Right renal pelvis (tissue), 4 donors: ENCODE results near the gene RNF220. TPM values are rescaled to one million over a fixed set of nuclear protein-coding genes. Genes with fewer than 3 reads are reported as not detected.

Experiments used
- DNase-seq, 4 donors: peaks; one replicate each; pipeline ENCODE4 v3.0.0-alpha.2; 2013; ENCODE audit warnings: low read depth in 4 of 4, low spot score in 3 of 4, missing footprints in 1 of 4
- polyA plus RNA-seq, 4 donors: library from polyadenylated mRNA; unstranded; fragments of 120-200 nt; gene quantifications; one replicate each; pipeline ENCODE4 v1.2.1, GENCODE V29; 2013; ENCODE audit not compliant: insufficient read length in 4 of 4

RNF220 gene
- 100 to 1,000 TPM in 1 of 4 donors, 10 to 100 TPM in 3; 93.0 to 101 (median 95.7) TPM for polyA plus RNA-seq

GRCh38 chr1:44405031-44405797, at the start of gene RNF220:
Gene RNF220 (plus strand): TSS chr1:44405255.
- peak in 1 of 4 donors; percentile 46 for DNase-seq

- DNase-seq, result no peak
These were observed 49.3 kb upstream of the RNF220 start for GRCh38 chr1:44355582-44356305.

DNA sequence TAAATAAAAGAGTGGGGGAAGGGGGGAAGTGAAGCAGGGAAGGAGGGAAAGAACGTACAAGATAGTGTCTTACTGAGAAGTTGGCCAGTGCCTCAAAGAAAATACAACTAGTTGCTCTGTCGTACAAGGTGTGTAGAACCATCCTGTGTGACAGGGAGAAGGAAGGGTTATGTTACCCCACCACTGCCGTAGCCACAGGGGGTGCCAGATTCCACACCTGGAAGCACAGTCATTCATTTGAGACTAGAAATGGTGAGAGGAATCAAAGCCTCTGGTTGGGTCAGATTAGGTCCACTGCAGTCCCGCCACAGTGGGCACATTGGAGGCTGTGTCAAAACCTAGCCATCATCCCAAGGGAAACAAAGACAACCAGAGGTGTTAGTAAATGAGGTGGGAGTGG, 47.3 kb upstream of the RNF220 start:
- no peak for DNase-seq

DNA sequence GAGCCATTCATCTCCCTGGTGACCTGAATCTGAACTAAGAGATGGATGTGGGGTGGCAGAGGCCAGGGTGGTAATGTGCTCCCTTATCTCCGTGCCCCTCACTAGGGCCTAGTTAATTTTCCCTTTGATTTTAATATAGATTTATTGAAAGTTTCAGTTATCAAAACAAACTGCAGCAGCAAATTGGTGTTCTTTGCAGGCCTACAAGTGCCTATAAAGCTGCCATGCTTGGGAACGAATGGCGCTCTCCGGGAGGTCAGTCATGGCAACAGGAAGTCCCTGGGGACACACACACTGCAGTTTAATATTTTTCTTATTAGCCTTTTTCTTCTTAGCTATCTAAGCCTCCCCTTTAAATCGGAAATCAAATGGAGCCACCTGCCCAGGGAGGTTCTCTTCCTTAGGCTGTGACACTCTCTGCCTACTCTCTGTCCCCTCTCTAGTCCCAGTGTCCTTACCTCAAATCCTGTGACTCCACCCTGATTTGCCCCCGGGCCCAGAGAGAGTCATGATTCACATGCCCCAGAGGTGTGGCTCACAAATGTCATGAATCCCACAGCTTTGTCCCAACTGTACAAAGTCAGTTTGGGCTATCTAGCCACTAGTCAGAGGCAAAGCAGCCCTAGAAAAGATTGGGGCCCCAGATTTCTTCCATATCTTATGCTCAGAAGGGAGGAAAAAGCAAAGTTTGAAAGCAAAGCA, 45.7 kb upstream of the RNF220 start:
- no peak for DNase-seq

DNA sequence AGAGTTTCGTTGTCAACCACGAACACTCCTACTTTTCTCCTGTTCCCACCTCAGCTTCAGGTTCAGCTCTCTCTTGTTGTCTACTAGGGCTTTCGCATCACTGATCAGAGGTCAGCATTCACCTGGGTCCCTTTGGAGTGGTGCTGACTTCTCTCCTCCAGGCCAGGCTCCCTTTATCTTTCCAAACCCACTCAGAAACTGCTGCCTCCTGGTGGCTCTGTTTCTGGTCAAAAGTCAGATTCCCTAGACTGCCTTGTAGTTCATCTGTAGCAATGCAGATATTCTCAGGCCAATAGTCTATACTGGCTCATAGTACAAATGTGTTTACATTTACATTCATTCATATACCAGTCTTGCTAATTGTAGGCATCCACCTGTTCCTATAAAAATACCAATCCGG, 43.6 kb upstream of the RNF220 start:
- no peak for DNase-seq

- DNase-seq, result no peak
These were observed 38.6 kb upstream of the RNF220 start for GRCh38 chr1:44366371-44366975.

GRCh38 chr1:44367944-44368343, 37.1 kb upstream of the RNF220 start:
- no peak for DNase-seq

- no peak for DNase-seq
These were observed 36.4 kb upstream of the RNF220 start for GRCh38 chr1:44368471-44369151.

- no peak for DNase-seq
These were observed 33.8 kb upstream of the RNF220 start for GRCh38 chr1:44371206-44371605.

DNA sequence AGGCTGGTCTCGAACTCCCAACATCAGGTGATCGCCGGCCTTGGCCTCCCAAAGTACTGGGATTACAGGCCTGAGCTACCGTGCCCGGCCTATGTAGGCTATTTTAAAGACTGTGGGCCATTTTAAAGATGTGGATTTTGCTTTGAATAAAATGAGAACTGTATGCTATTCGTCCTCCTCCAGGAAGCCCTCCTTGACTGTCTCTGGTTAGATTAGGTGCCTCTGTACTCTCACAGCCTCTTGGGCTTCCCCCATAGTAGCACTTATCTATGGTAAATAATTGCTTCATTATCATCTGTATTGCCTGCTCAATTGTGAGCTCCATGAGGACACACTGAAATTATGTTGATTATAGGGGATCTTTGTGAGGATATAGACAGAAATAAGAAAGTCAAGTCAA, 29.5 kb upstream of the RNF220 start:
- DNase-seq, result no peak

GRCh38 chr1:44377925-44378784, 26.9 kb upstream of the RNF220 start:
- DNase-seq, result peak in 3 of 4 donors; percentile 18 to 28 (median 23)

- no peak for DNase-seq
These were observed 24.3 kb upstream of the RNF220 start for GRCh38 chr1:44380666-44381177.

DNA sequence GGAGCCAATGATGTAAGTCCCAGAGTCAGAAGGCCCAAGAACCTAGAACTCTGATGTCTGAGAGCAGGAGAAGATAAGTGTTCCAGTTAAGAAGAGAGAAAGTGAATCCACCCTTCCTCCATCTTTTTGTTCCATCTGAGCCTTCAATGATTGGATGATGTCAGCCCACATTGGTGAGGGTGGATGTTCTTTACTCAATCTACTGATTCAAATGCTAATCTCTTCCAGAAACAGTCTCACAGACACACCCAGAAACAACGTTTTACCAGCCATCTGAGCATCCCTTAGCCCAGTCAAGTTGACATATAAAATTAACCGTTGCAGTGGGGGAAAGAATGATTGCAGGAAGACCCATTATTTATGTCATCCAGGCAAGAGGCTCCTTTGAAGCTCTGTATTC, 16.5 kb upstream of the RNF220 start:
- no peak for DNase-seq

DNA sequence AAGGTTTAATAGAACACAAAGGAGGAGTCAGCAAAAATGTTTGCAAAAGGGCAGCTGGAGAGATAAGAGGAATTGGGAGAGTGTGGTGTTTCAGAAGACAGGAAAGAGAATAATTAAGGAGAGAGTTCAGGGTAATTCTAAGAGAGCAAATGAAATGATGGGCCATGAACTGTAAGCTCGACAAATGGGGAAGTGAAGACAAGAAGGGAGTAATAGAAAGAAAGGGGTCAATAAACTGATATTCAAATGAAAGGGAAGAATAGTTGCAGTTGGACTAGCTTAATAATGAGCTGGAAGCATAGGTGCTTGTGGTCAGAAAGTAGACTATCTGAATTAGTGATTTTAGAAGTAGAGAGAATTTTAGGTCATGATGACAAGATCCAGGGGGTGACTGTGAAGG, 15.6 kb upstream of the RNF220 start:
- no peak for DNase-seq

GRCh38 chr1:44390277-44390676, 14.8 kb upstream of the RNF220 start:
- DNase-seq, result no peak

GRCh38 chr1:44401256-44402228, 3.5 kb upstream of the RNF220 start:
- no peak for DNase-seq

- DNase-seq, result no peak
These were observed 1.0 kb downstream of the RNF220 start for GRCh38 chr1:44405798-44406736.
